ENCODE measurements around the gene TMEM61.
"Not testable (repeated sequence)": the region's sequence is repeated elsewhere in the genome, so short reads cannot be mapped to it uniquely, and the experiment has no call there.

The TMEM61 gene

GRCh38 chr1:54962612-54963395 is 17.6 kb upstream of the TMEM61 start:
- peak in 1 of 5 experiments; percentile 23 for DNase-seq

DNA sequence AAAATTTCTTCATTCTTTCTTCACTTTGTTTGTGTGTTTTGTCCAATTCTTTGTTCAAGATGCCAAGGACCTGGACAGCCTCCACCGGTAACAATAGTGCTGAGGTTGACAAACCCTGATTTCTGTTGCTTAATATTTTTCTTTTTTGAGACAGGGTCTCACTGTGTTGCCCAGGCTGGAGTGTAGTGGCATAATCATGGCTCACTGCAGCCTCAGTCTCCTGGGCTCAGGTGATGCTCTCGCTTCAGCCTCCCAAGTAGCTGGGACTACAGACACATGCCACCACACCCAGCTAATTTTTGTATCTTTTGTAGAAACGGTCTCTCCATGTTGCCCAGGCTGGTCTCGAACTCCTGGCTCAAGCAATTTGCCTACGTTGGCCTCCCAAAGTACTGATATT is 16.6 kb upstream of the TMEM61 start:
- not testable (repeated sequence) for DNase-seq

DNA sequence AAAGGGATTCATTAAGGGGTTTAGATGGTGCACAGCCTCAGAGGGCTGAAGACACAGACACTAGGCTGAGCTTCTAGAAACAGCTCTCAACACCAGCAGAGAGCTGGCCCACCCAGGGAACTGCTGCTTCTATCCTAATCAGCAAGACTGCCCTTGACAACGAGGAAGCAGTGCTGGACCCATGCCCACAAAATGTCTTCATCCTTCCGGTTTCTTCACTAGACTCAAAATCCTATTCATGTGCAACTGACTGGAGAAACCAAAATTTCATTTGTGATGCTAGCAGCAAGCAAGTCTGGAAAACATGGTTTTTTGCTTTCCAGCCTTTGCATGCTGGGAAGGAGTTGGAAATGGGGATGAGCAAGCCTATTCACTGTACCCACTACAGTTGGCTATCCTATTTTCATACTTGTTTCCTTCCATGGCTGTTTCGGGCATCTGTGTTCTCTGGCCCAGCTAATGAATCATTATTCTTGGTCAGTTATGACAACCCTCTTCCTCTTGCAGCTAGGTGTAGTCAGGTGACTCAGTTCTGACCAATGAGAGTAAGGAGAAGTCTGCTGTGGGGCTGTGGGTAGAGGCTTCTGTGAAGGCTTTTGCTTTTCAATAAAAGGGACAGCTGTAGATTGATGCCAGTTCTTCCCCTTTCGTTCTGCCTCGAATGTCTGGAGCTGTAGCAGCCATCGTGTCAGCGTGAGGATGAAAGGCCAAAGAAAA is 14.6 kb upstream of the TMEM61 start:
- DNase-seq: peak in 1 of 5 experiments; percentile 25

DNA sequence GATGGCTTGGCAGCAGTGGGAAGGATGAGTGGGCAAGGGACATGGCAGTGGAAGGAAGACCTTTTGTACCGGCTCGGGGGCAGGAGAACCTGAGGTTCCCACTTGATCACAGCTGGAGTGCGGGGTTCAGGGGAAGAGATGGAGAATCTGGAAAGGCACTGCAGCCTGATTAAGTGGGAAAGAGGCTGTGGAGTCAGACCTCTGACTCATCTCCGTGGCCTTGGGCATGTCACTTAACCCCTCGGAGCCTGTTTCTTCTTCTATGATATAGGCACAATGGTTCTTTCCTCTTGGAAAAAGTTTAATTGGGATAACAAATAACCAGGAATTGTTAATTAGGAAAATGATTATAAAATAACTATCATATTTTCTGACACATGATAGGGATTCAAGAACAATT is 13.1 kb upstream of the TMEM61 start:
- DNase-seq: no peak

GRCh38 chr1:54968551-54968950 is 11.9 kb upstream of the TMEM61 start:
- DNase-seq: no peak

- no peak for DNase-seq
Measured at GRCh38 chr1:54969879-54970278, 10.5 kb upstream of the TMEM61 start.

DNA sequence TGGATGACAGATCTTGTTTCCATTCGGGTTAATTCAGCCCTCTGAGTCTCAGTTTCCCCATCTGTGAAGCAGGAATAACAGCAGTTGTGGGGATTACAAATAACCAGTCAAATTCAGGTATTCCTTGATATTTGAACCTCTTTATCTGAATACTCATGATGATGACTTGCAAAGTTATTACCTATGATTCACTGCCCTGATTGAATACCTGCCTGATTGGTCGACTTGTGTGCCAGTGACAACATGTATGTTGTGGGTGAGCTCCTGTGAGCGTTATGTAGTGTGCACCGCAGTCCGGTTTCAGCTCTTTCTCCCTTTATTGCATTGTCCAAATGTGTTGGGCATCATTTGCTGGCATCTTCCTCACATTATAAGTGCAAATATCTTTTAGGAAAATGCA is 9.5 kb upstream of the TMEM61 start:
- DNase-seq: no peak

GRCh38 chr1:54971317-54971791 is 9.1 kb upstream of the TMEM61 start:
- peak in 1 of 5 experiments; percentile 25 for DNase-seq

- no peak for DNase-seq
Measured at GRCh38 chr1:54972436-54972835, 8.0 kb upstream of the TMEM61 start.

GRCh38 chr1:54973205-54973921 is 7.1 kb upstream of the TMEM61 start:
- DNase-seq: no peak

- no peak for DNase-seq
Measured at GRCh38 chr1:54975356-54976108, 4.9 kb upstream of the TMEM61 start.

DNA sequence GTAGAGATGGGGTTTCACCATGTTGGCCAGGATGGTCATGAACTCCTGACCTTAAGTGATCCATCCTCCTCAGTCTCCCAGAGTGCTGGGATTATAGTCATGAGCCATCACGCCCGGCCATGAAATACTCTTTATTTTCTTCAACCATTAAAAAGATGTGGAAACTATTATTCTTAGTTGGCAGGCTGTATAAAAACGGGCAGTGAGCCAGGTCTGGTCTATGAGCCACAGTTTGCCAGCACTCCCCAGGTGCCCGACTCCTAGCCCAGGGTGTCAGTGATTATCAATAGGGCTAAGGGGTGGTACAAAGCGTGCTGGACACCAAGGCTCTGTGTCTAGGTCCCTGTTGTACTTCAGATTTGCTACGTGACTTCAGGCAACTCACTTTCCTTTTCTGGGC is 3.7 kb upstream of the TMEM61 start:
- DNase-seq: no peak

DNA sequence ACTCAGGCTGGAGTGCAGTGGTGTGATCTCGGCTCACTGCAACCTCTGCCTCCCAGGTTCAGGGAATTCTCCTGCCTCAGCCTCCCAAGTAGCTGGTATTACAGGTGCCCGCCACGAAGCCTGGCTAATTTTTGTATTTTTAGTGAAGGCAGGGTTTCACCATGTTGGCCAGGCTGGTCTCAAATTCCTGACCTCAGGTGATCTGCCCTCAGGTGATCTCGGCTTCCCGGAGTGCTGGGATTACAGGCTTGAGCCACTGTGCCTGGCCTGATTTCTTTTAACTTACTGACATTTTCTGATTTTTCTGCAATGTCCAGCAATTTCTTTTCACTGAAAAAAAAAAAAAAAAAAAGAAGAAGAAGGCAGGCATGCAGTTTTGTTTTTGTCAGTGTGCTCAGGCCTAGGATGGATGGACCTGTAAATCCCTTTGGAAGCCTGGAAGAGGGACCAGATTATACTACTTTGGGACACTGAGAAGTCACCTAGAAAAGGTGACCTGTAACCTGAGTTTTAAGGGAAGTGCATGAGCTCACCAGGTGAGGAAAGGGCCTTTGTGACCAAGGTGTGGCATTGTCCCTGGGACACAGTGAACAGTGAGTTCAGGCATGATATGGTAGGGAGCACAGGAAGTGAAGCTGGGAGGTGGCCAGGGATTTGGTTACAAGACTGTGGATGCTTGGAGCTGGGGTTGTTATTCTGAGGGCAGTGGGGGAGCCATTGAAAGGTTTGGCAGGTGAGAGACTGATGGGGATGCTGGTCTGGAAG is 2.7 kb upstream of the TMEM61 start:
- no peak for DNase-seq

DNA sequence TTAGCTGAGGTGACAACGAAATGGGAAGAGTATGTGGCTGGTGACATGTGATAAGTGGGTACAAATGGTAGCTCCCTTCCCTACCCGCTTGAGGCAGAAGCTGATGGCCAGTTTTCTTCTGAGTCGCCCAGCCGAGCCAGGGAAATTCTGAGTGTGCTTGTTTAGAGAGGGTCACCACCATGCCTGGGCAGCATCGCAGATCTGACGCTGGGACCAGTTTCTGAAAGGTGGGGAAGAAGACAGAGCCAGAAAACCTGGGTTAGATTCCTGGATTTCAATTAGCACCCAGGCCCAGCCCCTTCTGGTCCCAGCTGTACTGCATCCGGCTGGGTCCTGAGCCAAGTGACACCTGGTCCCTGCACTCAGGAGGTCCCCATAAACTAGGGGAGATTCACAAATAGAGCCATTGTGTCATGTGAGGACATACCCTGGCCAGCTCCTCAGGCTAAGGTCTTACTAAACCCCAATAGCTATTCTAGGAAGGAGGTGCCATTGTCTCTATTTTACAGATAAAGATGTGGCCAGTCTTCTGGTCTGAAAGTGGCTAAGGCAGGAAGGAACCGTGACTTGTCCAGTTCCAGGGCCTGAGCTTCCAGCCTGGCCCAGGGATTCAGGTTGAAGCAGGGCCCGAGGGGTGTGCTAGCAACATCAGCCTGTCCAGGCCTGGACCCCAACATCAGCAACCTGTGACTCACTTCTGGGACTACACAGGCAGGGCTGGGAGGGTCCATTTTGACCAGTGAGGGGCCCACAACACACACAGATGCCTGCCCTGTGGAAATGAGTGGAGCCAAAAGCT is 1.7 kb upstream of the TMEM61 start:
- no peak for DNase-seq

DNA sequence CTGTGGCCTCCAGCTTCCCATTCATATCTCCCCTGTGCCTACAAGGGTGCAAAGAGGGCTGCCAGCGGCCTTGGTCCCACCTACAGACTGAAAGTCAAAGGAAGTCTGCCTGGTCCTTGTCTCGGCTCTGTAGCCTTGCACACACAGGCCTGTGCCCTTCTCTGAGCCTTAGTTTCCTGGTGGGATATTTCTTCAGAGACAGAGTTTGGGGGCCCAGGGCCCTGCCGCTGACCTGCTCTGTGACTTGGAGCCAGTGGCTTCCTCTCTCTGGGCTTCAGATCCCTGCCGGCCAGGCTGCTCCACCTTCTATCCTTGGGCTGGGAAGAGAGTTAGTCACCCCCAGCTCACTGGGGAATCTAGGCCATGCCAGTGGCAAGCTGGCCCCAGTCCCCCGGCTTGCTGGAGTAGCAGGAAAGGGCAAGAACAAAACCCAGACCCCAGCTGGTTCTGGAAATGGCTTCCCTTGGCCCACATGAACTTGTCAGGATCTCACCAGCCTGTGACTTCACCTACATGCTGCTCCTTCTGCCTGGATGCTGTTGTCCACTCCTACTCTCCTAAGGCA is 1.0 kb upstream of the TMEM61 start:
- no peak for DNase-seq

- DNase-seq: no peak
Measured at GRCh38 chr1:54980046-54980527, 341 bp upstream of the TMEM61 start.

GRCh38 chr1:54981466-54981865 is 1.0 kb downstream of the TMEM61 start:
- no peak for DNase-seq

DNA sequence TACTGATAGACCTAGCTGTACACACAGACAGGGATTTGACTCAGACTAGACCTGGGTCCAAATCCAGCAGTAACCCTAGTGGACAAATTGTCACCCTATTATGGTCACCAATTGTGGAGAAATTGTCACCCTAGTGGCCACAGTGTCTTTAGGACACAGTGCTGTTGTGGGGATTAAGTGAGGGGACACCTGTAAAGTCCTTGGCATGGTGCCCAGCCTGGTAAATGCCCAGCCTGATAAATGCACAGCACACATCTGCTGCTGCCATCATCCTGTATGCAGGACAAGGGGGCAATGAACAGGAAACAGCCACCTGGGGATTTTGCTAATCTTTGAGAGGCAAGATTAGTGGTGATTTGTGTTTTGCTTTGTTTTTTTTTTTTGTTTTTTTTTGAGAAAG is 2.3 kb downstream of the TMEM61 start:
- no peak for DNase-seq

GRCh38 chr1:54984131-54984842 is 3.9 kb downstream of the TMEM61 start:
- no peak for DNase-seq

DNA sequence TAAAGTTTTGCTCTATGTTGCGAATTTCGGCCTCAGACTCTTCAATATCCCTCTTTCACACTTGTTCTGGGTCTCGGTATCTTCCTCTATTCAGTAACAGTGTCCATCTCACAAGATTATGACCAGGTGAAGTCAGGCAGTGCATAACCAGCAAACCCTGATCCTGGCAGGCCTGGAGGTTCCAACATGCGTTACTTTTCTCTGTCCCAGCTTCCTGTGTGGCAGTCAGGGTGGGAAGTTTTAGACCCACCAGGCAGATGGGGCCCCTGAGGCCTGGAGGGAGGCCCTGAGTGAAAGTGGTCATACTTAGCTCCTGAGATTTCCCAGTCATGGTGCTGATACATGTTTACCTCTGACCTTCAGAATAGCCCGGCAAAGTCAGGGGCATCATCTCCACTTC is 5.1 kb downstream of the TMEM61 start:
- DNase-seq: no peak

Data from T-helper 2 cell (primary cell).